Activated CD4-positive, alpha-beta T cell treated with anti-CD3 and anti-CD28 coated beads, Interleukin-2, amount 50 U/mL, for 16 hours (primary cell): ENCODE data around the gene NSMF.
"Not testable (repeated sequence)": the region's sequence is repeated elsewhere in the genome, so short reads cannot be mapped to it uniquely, and the experiment has no call there.

Experiments
- DNase-seq: peaks from one replicate; pipeline ENCODE4 v3.0.0-alpha.2; 2020

NSMF gene

GRCh38 chr9:137457406-137458193 lies 1.5 kb downstream of the NSMF start:
- DNase-seq = no peak

DNA sequence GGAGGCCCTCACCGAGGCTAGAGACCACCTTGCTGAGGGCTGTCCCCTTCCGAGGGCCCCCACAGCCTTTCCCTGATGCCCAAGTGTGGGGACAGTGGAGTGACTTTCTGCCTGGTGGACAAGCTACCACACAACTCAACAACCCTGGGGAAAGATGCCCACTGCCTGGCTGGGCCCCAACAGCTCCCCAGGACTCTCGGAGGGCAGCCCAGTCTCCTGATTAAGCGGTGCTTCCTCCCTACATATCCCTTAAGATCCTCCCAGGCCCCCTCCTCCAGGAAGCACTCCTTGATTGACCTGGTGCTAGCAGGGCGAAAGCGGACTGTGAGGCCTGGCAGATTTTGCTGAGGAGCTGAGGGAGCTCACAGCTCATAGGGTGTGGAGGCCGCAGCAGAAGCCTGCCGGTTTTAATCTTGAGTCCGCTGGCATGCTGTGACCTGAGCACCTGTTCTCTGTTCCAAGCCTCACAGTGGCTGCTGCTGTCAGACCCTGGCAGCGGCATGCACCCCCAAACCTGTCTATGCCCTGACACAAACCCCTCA lies 2.2 kb downstream of the NSMF start:
- DNase-seq = no peak

GRCh38 chr9:137456061-137456863 lies 2.9 kb downstream of the NSMF start:
- DNase-seq = no peak

DNA sequence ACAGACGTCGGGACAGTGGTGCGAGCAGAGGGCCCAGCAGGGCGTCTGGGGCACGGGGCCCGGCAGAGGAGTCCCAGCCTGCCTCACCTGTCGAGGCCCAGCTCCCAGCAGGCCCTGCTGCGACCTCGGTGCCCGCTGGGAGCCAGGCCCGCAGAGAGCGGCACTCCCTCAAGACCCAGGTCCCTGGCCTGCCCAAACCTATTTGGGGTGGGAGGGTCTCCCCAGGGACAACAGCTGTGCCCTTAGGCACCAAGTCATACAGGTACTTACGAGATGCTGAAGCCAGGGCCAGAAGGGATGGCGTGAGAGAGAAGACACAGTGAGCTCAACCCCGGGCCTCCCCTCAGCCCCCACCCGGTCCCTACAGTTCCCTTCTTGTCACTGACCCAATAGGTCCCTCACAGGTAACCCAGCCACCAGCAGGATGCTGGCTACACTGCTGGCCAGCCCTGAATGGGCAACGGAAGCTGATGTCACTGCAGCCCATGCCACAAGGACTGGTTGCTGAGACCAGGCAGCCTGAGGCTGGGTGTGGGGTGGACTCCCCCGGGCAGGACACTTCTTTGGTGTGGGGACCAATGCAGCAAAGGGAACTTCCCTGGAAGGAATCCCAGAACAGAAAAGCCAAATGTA lies 3.7 kb downstream of the NSMF start:
- no peak for DNase-seq

DNA sequence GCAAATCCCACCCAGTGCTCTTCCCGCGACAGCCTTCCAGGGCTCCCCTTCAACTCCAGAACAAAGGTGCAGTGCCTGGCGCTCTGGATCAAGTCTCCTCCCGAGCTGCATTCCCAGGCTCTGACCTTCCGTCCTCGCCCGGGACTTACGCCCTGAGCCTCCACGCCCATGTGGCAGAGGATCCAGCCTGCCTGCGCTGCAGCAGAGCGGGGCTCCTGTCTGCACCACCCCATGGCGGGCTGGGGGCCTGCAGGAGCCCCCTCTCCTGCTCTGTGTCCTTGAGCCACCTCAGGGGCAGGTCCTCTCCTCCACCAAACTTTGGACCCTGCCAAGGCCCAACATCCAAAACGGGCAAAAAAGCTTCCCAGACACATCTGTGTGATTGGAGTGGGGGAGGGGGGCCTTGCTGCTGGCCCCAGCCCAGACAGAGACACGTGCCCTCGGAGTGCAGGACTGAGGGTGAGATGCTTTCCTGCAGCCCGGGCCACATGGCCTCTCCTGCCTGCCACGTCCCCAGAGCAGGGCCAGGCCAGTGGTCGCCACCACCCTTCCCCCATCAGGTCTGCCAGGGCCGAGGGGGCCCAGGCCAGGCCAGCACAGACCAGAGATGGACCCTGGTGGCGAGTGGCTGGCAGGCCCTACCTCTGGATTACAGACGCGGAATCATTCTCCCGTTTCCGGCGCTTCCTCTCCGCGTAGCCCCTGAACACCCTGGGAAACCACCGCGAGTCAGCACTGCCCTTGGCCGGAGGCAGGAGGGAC lies 4.4 kb downstream of the NSMF start:
- no peak for DNase-seq

- DNase-seq = no peak
Measured at GRCh38 chr9:137454145-137454596, 5.0 kb downstream of the NSMF start.

DNA sequence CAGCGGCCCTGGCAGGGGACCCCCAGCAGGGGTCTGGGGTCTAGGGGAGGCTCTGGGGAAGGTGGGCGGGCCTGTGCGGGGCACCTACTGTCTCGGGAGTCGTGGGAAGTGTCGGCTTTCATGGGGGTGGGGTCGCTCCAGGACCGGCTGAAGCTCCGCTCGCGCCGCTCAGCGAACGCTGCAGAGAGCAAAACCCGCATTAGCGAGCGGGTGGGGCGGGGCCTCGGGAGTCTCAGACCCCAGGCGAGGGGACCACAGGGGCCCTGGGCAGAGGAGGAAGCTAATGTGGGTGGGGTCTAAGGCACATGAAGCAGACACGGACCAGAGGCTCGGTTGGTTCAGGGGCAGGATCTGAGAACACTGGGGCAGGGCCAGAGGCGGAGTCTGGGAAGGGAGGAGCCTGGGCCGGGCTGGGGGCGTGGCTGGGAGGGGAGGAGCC lies 5.5 kb downstream of the NSMF start:
- peak; percentile 72 for DNase-seq

GRCh38 chr9:137452761-137453642 lies 6.1 kb downstream of the NSMF start:
- DNase-seq = no peak

DNA sequence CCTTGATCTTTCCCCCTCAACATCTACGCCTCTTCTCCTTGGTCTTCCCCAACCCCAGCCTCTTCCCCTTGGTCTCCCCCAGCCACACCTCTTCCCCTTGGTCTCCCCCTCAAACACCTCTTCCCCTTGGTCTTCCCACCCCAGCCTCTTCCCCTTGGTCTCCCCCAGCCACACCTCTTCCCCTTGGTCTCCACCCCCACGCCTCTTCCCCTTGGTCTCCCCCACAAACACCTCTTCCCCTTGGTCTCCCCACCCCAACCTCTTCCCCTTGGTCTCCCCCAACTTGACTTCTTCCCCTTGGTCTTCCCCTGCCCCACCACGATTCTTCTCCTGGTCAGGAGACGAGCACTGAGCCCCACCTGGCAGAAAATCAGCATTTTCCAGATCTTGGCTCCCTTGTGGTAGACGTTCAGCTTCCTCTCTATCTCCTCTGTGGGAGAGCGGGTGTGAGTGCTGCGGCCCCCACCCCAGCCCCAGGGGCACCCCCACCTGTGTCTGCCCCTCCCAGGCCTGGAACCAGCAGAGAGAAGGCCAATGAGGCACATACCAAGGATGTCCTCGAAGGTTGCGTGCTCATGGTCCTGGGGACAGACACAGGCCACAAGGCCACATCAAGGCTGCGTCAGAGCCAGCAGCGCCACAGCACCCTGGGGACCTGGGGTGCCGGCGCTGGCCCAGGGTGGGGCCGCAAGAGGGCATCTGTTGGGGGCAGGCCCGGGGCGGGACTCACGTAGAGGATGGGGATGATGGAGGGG lies 7.0 kb downstream of the NSMF start:
- no peak for DNase-seq

GRCh38 chr9:137451264-137452005 lies 7.7 kb downstream of the NSMF start:
- DNase-seq = not testable (repeated sequence)

DNA sequence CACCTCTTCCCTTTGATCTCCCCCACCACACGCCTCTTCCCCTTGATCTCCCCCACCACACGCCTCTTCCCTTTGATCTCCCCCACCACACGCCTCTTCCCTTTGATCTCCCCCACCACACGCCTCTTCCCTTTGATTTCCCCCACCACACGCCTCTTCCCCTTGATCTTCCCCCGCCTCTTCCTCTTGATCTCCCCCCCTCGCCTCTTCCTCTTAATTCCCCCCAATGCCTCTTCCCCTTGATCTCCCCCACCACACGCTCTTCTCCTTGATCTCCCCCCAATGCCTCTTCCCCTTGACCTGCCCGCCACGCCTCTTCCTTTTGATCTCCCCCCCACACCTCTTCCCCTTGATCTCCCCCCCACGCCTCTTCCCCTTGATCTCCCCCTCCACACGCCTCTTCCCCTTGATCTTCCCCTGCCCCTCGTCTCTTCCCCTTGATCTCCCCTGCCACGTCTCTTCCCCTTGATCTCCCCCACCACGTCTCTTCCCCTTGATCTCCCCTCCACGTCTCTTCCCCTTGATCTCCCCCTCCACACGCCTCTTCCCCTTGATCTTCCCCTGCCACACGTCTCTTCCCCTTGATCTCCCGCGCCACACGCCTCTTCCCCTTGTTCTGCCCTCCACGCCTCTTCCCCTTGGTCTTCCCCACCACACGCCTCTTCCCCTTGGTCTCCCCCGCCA lies 8.5 kb downstream of the NSMF start:
- DNase-seq = not testable (repeated sequence)

DNA sequence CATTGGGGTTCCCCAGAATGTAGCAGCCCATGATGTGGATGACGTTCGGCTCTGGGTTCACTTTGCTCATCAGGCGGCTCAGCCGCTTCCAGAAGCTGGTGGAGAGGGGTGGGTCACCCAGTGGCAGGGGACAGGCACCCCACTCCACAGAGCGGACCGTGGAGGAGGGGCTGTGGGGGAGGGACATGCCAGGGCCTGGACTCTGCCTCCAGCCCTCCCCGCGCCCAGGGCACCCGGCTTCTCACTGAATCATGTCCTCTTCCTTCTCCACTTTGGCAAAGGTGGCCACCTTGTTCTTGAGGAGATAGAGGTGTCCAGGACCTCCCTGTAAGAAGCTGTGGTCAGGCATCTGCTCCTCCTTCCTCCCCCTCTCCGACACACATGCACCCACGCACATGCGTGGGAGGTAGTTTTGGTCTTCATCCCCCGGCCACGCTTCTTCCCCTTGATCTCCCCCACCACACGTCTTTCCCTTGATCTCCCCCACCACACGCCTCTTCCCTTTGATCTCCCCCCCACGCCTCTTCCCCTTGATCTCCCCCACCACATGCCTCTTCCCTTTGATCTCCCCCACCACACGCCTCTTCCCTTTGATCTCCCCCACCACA lies 9.1 kb downstream of the NSMF start:
- no peak for DNase-seq

DNA sequence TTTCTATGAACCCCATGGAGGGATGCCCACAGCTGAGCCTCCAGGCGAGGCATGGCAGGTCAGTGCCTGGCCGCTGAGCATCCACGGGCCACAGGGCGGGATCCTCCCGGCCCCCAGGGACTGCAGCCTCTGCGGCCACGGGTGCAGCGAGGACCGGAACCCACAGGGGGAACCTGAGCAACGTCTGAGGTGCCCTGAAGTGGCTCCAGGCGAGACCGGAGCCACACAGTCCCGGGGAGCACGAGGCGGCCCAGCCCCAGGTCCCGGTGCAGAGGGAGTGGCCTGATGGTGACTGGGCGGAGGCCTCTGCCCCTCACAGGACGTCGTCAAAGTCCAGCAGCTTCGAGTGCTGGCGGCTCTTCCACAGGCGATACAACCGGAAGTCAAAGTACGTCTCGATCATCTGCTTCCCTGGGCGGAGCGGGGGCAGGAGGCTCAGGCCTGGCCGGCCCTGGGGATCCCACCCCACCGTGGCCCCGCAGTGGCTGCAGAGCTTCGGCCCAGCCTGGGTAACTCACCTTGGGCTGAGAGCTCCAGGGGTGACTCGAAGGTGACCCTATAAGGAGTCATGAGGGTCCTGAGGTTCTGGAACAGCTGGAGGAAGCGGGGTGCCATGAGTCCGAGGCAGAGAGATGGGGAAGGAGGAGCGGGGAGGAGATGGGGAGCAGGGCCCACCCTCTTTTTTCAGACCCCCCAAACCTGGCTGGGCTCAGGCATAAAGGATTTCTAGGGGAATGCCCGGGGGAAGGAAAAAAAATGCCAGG lies 9.9 kb downstream of the NSMF start:
- no peak for DNase-seq

GRCh38 chr9:137448602-137448962 lies 10.6 kb downstream of the NSMF start:
- DNase-seq = no peak

- DNase-seq = no peak
Measured at GRCh38 chr9:137447722-137448601, 11.2 kb downstream of the NSMF start.

- no peak for DNase-seq
Measured at GRCh38 chr9:137446851-137447471, 12.2 kb downstream of the NSMF start.
